ENCODE measurements around the gene STON2. TPM values are rescaled to one million over a fixed set of nuclear protein-coding genes. Genes with fewer than 3 reads are reported as not detected.

Gene STON2
- total RNA-seq, 2 experiments from 2014 or later = 0.58 TPM; not detected in 1

DNA sequence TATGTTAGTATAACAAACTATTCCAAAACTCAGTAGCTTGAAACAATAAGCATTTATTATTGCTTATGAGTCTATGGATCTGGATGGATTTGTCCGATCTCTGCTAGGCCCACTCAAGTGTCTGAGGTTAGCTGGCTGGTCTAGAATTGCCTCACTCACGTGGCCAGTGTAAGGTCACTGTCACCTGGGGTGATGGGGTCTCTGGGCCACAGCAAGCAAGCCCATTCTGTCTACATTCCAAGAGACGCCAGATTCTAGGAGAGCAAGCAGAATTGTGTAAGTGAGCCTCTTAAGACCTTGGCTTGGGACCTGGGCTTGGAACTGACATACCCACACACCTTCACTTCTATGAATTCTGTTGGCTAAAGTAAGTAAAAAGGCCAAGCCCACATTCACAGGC, 80.2 kb downstream of the STON2 start:
- no peaks in the 10 kb centered on the region for H3K27me3 Mint-ChIP-seq
- CTCF ChIA-PET = no interaction called here

DNA sequence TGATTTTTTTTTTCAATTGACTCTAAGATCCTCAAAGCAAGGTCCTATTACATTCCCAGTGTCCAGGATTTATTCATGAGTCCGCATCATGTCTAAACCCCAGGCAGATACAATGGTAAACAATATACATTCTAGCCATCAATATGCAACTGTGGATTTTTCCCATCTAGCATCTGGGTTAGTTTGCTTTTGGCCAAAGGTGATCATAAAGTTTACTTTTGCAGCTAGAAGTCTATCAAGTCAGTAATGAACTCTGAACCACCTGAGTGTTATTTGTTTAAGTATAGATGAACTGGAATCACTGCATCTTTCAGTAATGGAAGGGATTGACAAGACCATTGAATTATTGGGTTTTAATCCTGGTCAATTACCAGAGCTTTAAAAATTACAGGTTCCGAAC, 80.8 kb downstream of the STON2 start:
- CTCF ChIA-PET = no interaction called here

More for the DNA sequence above, 80.2 kb downstream of the STON2 start:
- no peaks in the 10 kb centered on the region for H3K4me1 Mint-ChIP-seq (ENCODE audit: low read depth)
- H3K4me3 Mint-ChIP-seq = no peak overlapping the region
- POLR2A ChIA-PET = no interaction called here
- ATAC-seq (no peak), DNase-seq (no peak)
- H3K27ac Mint-ChIP-seq = no peak overlapping the region
- TF ChIP-seq, protein P1, sequence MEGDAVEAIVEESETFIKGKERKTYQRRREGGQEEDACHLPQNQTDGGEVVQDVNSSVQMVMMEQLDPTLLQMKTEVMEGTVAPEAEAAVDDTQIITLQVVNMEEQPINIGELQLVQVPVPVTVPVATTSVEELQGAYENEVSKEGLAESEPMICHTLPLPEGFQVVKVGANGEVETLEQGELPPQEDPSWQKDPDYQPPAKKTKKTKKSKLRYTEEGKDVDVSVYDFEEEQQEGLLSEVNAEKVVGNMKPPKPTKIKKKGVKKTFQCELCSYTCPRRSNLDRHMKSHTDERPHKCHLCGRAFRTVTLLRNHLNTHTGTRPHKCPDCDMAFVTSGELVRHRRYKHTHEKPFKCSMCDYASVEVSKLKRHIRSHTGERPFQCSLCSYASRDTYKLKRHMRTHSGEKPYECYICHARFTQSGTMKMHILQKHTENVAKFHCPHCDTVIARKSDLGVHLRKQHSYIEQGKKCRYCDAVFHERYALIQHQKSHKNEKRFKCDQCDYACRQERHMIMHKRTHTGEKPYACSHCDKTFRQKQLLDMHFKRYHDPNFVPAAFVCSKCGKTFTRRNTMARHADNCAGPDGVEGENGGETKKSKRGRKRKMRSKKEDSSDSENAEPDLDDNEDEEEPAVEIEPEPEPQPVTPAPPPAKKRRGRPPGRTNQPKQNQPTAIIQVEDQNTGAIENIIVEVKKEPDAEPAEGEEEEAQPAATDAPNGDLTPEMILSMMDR (IDR thresholded peaks at IDR 0.05) = no peak
- intact Hi-C loops (cut with micrococcal nuclease) = no loop called here
- no peaks in the 10 kb centered on the region for H3K36me3 Mint-ChIP-seq (ENCODE audit: low read depth)
- no peaks in the 10 kb centered on the region for H3K9me3 Mint-ChIP-seq

DNA sequence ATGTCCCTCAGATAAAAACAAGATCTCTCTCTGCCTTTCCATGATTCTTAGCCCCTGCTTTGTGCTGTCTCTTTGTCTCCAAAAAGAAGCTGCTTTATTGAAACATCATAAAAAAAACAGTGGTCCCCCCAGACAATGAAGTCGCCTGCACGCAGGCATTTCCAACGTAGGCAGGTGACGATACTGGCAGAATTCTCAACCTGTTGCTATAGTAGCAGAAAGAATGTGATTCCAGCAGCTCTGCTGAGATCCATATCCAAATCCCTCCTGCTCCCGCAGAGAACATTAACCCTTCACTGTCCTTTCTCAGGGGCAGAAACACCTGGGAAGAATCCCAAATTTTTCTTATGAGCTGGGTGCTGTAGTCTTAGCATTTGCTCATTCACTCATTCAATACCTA, 84.8 kb downstream of the STON2 start:
- H3K27ac Mint-ChIP-seq = no peak overlapping the region
- no peaks in the 10 kb centered on the region for H3K9me3 Mint-ChIP-seq
- TF ChIP-seq, protein P1 (IDR thresholded peaks at IDR 0.05) = no peak
- no peaks in the 10 kb centered on the region for H3K4me1 Mint-ChIP-seq (ENCODE audit: low read depth)
- ChIA-PET CTCF (interaction anchor here (0.7 kb wide), 1 partner anchor 12 kb away, joined by 3 read pairs; no protein-coding TSS in a partner anchor), POLR2A (no interaction called here)
- no peak for ATAC-seq
- no peak for DNase-seq
- intact Hi-C loops (cut with micrococcal nuclease) = no loop called here
- H3K36me3 Mint-ChIP-seq (ENCODE audit: low read depth) = no peaks in the 10 kb centered on the region
- no peaks in the 10 kb centered on the region for H3K27me3 Mint-ChIP-seq
- H3K4me3 Mint-ChIP-seq = no peak overlapping the region

More for the DNA sequence above, 80.8 kb downstream of the STON2 start:
- POLR2A ChIA-PET = no interaction called here
- Mint-ChIP-seq H3K4me1 (ENCODE audit: low read depth) (no peaks in the 10 kb centered on the region), H3K27ac (no peak overlapping the region), H3K4me3 (no peak overlapping the region), H3K36me3 (ENCODE audit: low read depth) (no peaks in the 10 kb centered on the region), H3K9me3 (no peaks in the 10 kb centered on the region), H3K27me3 (no peaks in the 10 kb centered on the region)
- no peak for DNase-seq
- TF ChIP-seq, protein P1 (IDR thresholded peaks at IDR 0.05) = no peak
- ATAC-seq = no peak
- intact Hi-C loops (cut with micrococcal nuclease) = no loop called here

DNA sequence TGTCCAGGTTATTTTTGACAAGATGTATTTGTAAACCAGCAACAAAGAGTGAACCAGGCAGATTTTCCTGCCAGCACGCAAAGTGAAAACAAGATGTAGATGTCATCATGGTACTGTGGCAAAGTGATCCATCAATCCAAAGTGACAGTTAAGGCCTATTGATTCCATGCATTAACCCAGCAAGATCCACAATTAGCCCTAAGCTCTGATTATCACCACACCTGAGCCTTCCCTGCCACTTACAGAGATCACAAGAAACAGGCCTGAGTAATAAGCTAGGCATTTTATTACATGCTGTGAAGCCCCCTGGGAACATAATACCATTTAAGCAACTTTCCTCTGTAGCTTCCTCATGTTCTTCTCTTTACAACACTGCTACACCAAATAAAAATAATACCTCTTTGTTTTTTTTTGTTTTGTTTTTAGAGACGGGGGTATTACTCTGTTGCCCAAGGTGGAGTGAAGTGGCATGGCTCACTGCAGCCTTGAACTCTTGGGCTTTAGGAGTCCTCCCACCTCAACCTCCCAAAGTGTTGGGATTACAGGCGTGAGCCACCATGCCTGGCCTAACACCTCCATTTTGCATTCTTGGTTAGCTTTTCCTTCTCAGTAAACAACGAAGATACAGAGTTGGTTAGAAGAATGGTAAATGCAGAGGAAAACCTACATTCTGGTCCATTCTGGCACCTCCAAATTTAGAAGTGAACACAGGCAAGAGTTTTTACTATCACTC, 85.5 kb downstream of the STON2 start:
- DNase-seq (no peak), ATAC-seq (no peak)
- no peak overlapping the region for H3K27ac Mint-ChIP-seq
- H3K4me1 Mint-ChIP-seq (ENCODE audit: low read depth) = no peaks in the 10 kb centered on the region
- no peak overlapping the region for H3K4me3 Mint-ChIP-seq
- H3K36me3 Mint-ChIP-seq (ENCODE audit: low read depth) = no peaks in the 10 kb centered on the region
- POLR2A ChIA-PET = no interaction called here
- CTCF ChIA-PET = no interaction called here
- no peaks in the 10 kb centered on the region for H3K9me3 Mint-ChIP-seq
- TF ChIP-seq, protein P1 (IDR thresholded peaks at IDR 0.05) = no peak
- H3K27me3 Mint-ChIP-seq = no peaks in the 10 kb centered on the region
- intact Hi-C loops (cut with micrococcal nuclease) = no loop called here

DNA sequence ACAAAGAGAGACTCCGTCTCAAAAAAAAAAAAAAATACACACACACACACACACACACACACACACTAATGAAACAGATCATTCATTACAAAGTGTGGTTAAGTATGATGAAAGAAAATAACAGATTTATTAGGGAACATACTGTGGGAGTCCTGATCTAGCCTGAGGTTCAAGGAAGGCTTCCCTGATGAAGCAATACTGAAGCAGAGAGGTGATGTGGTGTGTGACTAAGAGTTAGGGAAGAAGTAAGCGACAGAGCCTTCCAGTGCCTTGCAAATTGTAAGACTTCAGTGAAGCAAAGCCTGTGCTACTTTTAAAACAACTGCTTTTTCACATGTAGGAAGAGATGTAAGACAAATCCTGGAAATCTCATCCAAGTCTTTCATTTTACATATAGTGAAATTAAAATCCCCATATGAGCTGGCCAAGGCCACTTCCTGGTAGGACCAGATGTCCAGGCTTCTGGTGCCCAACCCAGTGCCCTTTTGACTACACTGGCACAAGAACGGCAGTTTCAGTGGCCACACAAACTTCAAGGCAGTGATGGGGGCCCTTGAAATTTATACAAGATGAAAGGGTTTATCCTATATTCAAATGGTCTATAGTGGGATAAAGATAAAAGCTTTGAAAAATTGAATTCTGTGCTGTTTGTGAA, 86.2 kb downstream of the STON2 start:
- ChIA-PET CTCF (no interaction called here), POLR2A (no interaction called here)
- Mint-ChIP-seq H3K27ac (no peak overlapping the region), H3K4me1 (ENCODE audit: low read depth) (no peaks in the 10 kb centered on the region), H3K9me3 (no peaks in the 10 kb centered on the region), H3K36me3 (ENCODE audit: low read depth) (no peaks in the 10 kb centered on the region), H3K27me3 (no peaks in the 10 kb centered on the region), H3K4me3 (no peak overlapping the region)
- ATAC-seq = no peak
- intact Hi-C loops (cut with micrococcal nuclease) = no loop called here
- TF ChIP-seq, protein P1 (IDR thresholded peaks at IDR 0.05) = no peak
- no peak for DNase-seq
